Ramos (cell line): Measurements from ENCODE around the gene IFI16.
"Not testable (repeated sequence)": the region's sequence is repeated elsewhere in the genome, so short reads cannot be mapped to it uniquely, and the experiment has no call there.

Experiments
- in situ Hi-C: fragments of 300-500 bp; cut with MboI; formaldehyde crosslinking; loops from one replicate; pipeline ENCODE4 v1.14.3; 2022; ENCODE audit warnings: low sequenced_read_pairs; ENCODE audit not compliant: unreplicated experiment

IFI16 gene

DNA sequence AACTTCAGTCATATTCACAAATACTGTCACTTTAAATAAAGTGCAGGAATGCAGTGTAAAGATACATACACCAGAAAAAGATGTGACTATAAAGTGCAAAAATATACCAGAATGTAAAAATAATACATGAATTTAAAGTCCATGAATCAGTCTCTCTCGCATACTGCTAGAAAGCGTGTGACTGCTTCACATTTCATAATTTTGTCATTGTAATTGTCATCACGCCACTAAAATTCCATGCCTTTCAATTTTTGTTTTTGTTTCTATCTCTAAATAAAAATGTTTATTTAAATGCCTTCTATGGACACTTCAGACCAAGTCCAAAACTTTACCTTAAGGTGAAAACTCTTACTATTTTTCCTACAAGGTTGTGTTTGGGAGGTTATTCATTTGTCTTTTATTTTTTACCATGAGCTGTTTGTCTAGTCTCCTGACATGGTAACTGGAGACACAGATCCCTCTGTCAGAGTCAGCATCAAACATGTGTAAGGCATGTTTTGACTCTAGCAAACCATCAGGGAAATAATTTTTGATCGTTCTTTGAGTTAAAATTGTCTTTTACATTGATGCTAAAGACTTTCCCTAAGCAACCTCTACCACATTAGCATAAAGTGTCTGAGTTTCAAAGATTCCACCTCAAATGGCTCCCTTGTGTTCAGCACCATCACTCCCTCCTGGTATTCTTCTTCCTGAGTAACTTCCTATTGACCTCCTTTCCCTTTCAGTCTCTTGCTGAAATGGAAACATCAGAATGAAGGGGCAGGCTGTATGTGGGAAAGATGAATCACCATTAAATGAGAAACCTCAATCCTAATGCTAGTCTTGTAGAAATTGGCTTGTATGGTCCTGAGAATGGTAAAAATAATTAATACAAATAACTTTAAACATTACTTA is 80.8 kb downstream of the IFI16 start:
- in situ Hi-C loops, result no loop called here

DNA sequence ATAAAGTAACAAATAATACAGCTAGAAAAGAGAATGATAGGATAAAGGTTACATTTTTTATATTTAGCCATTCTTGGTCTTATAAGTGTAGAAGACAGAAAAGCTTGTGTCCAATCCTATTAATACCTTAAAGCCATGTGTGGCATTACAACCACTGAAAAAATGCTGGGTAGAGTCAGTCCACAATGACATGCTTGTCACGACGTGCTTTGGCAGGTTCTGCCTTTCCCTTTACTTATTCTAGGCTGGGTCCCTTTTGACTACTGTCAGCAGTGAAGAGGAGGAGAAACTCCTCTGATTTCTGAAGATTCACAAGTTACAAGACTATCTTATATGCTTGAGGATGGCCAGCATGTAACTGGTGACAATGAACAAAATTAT is 81.5 kb downstream of the IFI16 start:
- in situ Hi-C loops, result no loop called here

GRCh38 chr1:159091607-159092031 is 81.9 kb downstream of the IFI16 start:
- in situ Hi-C loops, result no loop called here

GRCh38 chr1:159092036-159092760 is 82.5 kb downstream of the IFI16 start:
- in situ Hi-C loops, result no loop called here

GRCh38 chr1:159098596-159098995 is 88.9 kb downstream of the IFI16 start:
- in situ Hi-C loops, result no loop called here

- in situ Hi-C loops, result no loop called here
Measured at GRCh38 chr1:159100589-159100988, 90.9 kb downstream of the IFI16 start.

- in situ Hi-C loops, result not testable (repeated sequence)
Measured at GRCh38 chr1:159103021-159103420, 93.3 kb downstream of the IFI16 start.
